Fibroblast of upper back skin (primary cell): ENCODE results near the gene STRAP.
A peak's percentile ranks its signal among the peaks of the same experiment; 100 is the strongest.
"Not testable (repeated sequence)": the region's sequence is repeated elsewhere in the genome, so short reads cannot be mapped to it uniquely, and the experiment has no call there.

Source experiments
- DNase-seq: peaks from one replicate; pipeline ENCODE4 v3.0.0-alpha.2; 2013

The STRAP gene

GRCh38 chr12:15874556-15875145 lies 7.5 kb upstream of the STRAP start:
- DNase-seq: not testable (repeated sequence)

DNA sequence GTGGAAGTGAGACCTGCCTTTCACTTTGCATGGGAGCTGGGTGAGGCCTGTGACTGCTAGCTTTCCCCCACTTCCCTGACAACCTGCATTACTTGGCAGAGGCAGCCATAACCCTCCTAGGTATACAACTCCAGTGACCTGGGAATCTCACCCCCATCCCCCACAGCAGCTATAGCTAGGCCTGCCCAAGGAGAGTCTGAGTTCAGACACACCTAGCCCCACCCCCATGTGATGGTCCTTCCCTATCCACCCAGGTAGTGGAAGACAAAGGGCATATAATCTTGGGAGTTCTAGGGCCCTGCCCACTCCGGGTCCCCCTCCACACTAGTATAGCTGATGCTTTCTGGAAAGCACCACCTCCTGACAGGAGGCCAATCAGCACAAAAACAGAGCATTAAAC lies 6.3 kb upstream of the STRAP start:
- DNase-seq: no peak

GRCh38 chr12:15879413-15879812 lies 2.8 kb upstream of the STRAP start:
- DNase-seq: no peak

- no peak for DNase-seq
Observed at GRCh38 chr12:15880721-15881120, 1.5 kb upstream of the STRAP start.

- DNase-seq: peak; percentile 22
Observed at GRCh38 chr12:15883536-15883935, 1.3 kb downstream of the STRAP start.

GRCh38 chr12:15886372-15887042 lies 4.3 kb downstream of the STRAP start:
- DNase-seq: no peak

- DNase-seq: no peak
Observed at GRCh38 chr12:15887043-15887817, 5.0 kb downstream of the STRAP start.

DNA sequence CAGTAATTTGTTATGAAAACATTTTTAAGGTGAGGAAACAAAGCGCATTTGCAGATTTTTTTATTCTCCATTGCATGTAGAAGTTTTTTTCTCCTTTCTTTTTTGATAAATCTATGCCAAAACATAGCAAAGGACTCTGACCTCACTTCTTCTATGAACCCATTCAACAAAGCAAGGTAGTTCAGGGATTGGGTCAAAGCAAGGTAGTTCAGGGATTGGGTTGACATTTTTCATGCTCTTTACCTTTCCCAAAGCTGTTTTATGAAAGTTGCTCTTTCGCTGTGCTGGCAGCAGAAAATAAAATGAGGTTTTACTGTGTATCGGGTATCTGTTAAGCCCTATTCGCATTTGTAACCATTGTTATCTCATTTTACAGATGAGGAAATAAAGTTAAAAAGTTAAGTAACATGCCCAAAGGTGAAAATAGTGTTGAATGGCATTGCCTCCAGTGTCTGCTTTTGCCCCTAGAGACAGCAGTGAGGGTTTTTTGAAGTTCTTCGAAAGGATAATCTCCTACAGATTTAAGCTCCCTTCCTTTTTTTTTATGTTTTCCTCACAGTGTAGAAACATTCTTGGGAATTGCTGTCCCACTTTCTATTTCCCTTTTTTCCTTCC lies 10.6 kb downstream of the STRAP start:
- no peak for DNase-seq

GRCh38 chr12:15893260-15893659 lies 11.1 kb downstream of the STRAP start:
- no peak for DNase-seq

- no peak for DNase-seq
Observed at GRCh38 chr12:15896867-15897266, 14.7 kb downstream of the STRAP start.

GRCh38 chr12:15897433-15897832 lies 15.2 kb downstream of the STRAP start:
- peak; percentile 26 for DNase-seq

- DNase-seq: no peak
Observed at GRCh38 chr12:15899282-15899870, 17.2 kb downstream of the STRAP start.

DNA sequence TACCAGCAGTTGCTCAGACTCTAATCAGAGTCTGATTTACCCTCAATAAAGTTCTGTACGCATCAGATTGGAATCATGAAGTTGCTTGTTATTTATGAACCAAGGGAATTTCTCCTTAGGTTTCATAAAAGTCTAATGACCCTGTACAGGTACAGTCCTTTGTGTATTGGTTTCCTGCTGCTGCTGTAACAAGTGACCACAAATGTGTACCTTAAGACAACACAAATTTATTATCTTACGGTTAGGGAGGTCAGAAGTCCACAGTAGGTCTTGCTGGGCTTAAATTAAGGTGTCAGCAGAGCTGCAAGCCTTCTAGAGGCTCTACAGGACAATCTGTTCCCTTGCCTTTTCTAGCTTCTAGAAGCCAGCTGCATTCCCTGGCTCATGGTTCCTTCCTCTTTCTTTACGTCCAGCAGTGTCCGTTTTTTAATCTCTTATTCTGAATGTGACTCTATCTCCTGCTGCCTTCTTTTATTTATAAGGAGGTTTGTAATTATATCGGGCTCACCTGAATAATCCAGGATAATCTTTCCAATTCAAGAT lies 22.3 kb downstream of the STRAP start:
- DNase-seq: no peak

DNA sequence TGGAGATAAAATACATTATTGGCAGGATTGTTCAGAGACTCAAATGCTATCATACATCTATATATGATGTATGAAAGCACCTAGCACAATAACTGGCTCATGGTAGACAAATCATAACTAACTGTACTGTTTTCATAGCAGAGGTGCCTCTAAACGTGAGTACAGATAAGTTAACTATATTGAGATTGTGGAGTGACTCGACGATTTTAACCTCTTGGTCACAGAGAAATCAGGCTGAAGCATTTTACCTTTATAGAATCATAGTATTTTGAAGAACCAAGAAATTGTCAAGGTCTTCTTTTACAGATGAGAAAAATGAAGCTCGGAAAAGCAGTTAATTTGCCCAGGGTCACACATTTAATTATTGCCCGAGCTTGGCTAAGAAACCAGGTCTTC lies 28.3 kb downstream of the STRAP start:
- no peak for DNase-seq

- DNase-seq: peak; percentile 76
Observed at GRCh38 chr12:15910864-15911721, 28.9 kb downstream of the STRAP start, which contains the start of gene DERA. TSS of gene DERA (plus strand) at chr12:15911332. CDS start at chr12:15911384, 52 bp downstream.

DNA sequence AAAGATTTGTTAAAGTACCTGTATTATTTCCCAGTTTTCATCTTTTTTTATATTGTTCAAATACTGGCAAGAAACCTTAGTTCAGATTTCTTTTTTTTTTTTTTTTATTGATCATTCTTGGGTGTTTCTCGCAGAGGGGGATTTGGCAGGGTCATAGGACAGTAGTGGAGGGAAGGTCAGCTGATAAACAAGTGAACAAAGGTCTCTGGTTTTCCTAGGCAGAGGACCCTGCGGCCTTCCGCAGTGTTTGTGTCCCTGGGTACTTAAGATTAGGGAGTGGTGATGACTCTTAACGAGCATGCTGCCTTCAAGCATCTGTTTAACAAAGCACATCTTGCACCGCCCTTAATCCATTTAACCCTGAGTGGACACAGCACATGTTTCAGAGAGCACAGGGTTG lies 29.7 kb downstream of the STRAP start:
- not testable (repeated sequence) for DNase-seq

DNA sequence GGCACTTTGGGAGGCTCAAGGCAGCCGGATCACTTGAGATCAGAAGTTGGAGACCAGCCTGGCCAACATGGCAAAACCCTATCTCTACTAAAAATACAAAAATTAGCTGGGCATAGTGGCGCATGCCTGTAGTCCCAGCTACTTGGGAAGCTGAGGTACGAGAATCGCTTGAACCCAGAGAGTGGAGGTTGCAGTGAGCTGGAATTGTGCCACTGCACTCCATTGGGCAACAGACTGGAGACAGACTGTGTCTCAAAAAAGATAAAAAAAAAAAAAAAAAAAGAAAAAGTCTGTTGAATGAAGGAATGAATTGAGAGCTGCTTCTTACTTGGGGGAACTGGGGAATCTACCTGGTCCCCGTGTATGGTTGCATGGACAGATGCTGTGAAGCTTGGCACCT lies 31.9 kb downstream of the STRAP start:
- not testable (repeated sequence) for DNase-seq

DNA sequence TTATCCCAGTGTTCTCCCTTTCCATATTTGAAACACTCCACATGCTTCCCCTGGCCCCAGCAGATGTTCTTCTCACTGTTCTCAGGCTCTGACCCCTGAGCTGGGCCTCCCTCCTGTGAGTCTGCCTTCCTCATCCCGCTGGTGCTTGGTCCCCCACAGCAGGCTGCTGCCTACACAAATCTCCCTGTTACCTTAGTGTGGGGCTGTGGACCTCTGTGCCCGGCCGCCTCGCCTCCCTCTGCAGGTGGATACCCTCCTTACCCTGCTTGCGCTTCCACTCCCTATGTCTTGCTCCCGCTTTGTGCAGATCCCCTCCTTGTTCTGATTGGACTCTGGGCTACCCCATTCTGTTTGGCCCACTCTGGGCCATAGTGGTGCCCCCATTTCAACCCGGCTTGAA lies 35.9 kb downstream of the STRAP start:
- no peak for DNase-seq

- no peak for DNase-seq
Observed at GRCh38 chr12:15919418-15919817, 37.2 kb downstream of the STRAP start.

GRCh38 chr12:15924956-15925355 lies 42.8 kb downstream of the STRAP start:
- no peak for DNase-seq

DNA sequence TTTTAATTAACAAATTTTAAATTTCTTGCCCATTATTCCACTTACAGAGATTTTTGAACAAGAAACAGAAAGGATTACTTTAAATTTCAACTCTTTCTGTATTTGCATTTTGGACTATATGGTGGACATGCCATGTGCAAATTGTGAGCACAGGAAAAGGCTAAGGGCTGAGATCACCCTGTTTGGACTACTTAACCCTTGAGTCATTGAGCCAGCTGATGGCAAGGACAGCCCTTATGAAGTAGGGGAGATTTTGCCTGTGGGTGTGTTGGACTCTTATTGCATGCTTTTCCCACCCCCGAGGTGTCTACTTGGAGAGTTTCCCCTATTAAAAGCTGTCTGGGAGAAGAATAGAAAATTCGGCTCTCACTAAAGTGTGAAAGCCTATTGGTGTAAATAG lies 46.2 kb downstream of the STRAP start:
- DNase-seq: peak; percentile 89
